Measurements from ENCODE around the gene JADE2.
A peak's percentile ranks its signal among the peaks of the same experiment; 100 is the strongest.

JADE2 gene

GRCh38 chr5:134582281-134582680 is 56.8 kb downstream of the JADE2 start (continued):
- TF ChIP-seq ZNF280C (tag by site-specific recombination; IDR thresholded peaks at IDR 0.05) (no peak), PRDM10 (tag by site-specific recombination; IDR thresholded peaks at IDR 0.05) (no peak), ZNF24 (tag by site-specific recombination; IDR thresholded peaks at IDR 0.05) (no peak)

DNA sequence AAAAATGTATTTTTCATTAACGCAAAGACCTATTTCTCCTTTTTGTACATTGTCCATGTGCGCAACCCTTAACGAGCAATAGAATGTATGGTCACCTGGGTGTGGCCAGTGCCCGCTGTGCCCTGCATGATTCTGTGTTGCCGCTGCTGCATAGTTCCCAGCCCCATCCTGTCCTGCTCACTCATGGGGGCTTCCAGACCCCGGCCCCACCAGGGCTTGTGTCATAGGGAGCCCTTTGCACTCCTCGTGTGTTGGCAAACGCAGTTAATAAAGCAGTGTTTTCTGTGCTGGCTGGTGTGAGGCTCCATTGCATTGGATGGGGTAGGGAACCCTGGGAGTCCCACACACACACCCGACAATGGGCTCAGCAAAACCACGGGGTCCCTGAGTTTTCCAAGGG is 57.5 kb downstream of the JADE2 start:
- Histone ChIP-seq H3K4me3 (ENCODE audit: low read depth, low read length) (no peak overlapping the region), H3K36me3 (ENCODE audit: control insufficient read depth in 2 of 2, insufficient read depth in 1 of 2, low read length in 2 of 2) (peaks cover 0 to 6% of the 10 kb centered on the region in 2 experiments; a peak in 1 of 3 replicates), H3K9me3 (ENCODE audit: control insufficient read depth, insufficient read depth, low read depth, low read length) (no peaks in the 10 kb centered on the region), H3K27ac (ENCODE audit: extremely low read depth, low read depth, low read length) (no peak overlapping the region), H3K4me1 (ENCODE audit: control insufficient read depth, insufficient read depth, low read length) (no peaks in the 10 kb centered on the region)
- CTCF ChIA-PET: interaction anchor here (0.6 to 1.7 kb wide), 6 partner anchors 12 to 289 kb away, joined by 3 to 5 read pairs (median 4); no protein-coding TSS in a partner anchor
- TF ChIP-seq ZNF133 (tag by site-specific recombination; IDR thresholded peaks at IDR 0.05) (no peak), ZNF513 (tag by site-specific recombination; IDR thresholded peaks at IDR 0.05) (no peak)
- TF ChIP-seq, protein P1, sequence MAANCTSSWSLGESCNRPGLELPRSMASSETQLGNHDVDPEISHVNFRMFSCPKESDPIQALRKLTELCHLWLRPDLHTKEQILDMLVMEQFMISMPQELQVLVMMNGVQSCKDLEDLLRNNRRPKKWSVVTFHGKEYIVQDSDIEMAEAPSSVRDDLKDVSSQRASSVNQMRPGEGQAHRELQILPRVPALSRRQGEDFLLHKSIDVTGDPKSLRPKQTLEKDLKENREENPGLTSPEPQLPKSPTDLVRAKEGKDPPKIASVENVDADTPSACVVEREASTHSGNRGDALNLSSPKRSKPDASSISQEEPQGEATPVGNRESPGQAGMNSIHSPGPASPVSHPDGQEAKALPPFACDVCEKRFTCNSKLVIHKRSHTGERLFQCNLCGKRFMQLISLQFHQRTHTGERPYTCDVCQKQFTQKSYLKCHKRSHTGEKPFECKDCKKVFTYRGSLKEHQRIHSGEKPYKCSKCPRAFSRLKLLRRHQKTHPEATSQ (tag by site-specific recombination; IDR thresholded peaks at IDR 0.05): no peak
- POLR2A ChIA-PET: no interaction called here

DNA sequence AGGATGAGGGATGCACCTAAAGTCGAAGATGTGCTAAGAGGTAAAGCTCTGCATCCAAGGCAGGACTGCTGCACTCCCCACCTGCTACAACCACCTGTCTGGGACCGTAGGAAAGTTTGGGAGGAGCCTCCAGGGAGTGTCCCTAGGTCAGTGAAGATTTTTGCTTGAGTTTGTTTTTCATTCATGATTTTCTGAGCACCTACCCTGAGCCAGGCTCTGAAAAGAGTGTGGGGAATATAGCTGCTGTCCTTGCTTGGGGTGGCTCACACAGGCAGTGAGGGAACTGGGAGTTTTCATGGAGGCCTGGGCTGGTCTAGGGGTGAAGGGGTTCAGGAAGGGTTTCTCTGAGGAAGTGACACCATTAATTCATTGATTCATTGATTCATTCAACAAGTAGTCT is 58.3 kb downstream of the JADE2 start:
- H3K27ac ChIP-seq (ENCODE audit: extremely low read depth, low read depth, low read length): no peak overlapping the region
- no peak for TF ChIP-seq ZSCAN18 (tag by site-specific recombination; IDR thresholded peaks at IDR 0.05)
- 0 out of 2 replicates have a peak, but pooled peaks have one; percentile 18 for TF ChIP-seq ZBTB48 (tag by site-specific recombination; IDR thresholded peaks at IDR 0.05)
- no peak overlapping the region for H3K4me3 ChIP-seq (ENCODE audit: low read depth, low read length)
- POLR2A ChIA-PET: no interaction called here
- CTCF ChIA-PET: interaction anchor here (0.6 to 1.7 kb wide), 7 partner anchors 8 to 289 kb away, joined by 3 to 5 read pairs (median 3); no protein-coding TSS in a partner anchor
- no peaks in the 10 kb centered on the region for H3K4me1 ChIP-seq (ENCODE audit: control insufficient read depth, insufficient read depth, low read length)
- no peaks in the 10 kb centered on the region for H3K9me3 ChIP-seq (ENCODE audit: control insufficient read depth, insufficient read depth, low read depth, low read length)
- peaks cover 0 to 4% of the 10 kb centered on the region in 2 experiments; a peak in 1 of 3 replicates for H3K36me3 ChIP-seq (ENCODE audit: control insufficient read depth in 2 of 2, insufficient read depth in 1 of 2, low read length in 2 of 2)
